ENCODE measurements around the gene SURF6. TPM values are rescaled to one million over a fixed set of nuclear protein-coding genes. Genes with fewer than 3 reads are reported as not detected.
"Not testable (repeated sequence)": the region's sequence is repeated elsewhere in the genome, so short reads cannot be mapped to it uniquely, and the experiment has no call there.

SURF6 gene
- total RNA-seq, 1 donor from 2014 or later: 15.1 TPM

DNA sequence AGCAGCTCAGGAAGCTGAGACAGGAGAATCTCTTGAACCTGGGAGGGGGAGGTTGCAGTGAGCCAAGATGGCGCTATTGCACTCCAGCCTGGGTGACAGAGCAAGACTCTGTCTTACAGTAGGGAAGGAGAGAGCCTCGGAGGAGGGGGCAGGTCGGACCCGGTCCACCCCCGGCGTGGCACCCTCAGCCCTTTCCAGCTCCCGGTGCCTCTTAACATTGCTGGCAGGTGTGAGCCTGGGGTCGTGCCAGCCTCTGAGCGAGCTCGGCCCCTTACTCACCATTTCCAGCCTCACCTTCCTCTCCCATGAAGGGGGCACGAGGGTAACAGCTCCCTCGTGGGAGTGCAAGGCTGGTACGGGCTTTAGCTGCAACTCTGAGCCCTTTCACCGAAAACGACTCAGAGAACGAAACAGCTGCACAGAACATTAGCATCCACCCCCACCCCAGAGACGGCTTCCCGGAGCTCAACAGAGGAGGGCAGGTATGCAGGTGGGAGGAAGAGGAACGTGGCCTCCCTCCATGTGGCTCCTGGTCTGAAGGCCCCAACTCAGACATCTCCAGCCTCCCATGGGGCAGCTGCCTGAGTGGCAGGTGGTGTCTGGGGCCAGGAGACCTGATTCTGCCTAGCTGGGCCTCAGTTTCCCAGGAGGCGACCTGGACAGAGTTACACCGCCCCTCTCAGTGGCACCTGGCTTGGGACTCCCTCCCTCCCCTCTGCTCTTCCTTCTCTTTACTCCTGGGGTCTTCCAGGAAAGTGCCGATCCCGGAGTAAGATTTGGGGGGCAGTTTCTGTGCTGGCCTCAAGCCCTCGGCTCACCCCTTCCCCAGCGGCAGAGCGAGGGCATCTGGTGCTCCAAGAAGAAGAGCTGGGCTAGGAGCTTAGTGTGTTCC lies 32.5 kb downstream of the SURF6 start:
- no peaks in the 10 kb centered on the region for H3K36me3 Mint-ChIP-seq (ENCODE audit: low read depth)
- DNase-seq (ENCODE audit: low spot score): no peak
- peaks cover 15% of the 10 kb centered on the region for H3K27me3 Mint-ChIP-seq (ENCODE audit: low read depth)
- no peak overlapping the region for H3K27ac Mint-ChIP-seq (ENCODE audit: unreplicated experiment)
- H3K4me3 Mint-ChIP-seq (ENCODE audit: unreplicated experiment): no peak overlapping the region
- H3K4me1 Mint-ChIP-seq (ENCODE audit: low read depth): peaks cover 9% of the 10 kb centered on the region
- TF ChIP-seq, protein P1, sequence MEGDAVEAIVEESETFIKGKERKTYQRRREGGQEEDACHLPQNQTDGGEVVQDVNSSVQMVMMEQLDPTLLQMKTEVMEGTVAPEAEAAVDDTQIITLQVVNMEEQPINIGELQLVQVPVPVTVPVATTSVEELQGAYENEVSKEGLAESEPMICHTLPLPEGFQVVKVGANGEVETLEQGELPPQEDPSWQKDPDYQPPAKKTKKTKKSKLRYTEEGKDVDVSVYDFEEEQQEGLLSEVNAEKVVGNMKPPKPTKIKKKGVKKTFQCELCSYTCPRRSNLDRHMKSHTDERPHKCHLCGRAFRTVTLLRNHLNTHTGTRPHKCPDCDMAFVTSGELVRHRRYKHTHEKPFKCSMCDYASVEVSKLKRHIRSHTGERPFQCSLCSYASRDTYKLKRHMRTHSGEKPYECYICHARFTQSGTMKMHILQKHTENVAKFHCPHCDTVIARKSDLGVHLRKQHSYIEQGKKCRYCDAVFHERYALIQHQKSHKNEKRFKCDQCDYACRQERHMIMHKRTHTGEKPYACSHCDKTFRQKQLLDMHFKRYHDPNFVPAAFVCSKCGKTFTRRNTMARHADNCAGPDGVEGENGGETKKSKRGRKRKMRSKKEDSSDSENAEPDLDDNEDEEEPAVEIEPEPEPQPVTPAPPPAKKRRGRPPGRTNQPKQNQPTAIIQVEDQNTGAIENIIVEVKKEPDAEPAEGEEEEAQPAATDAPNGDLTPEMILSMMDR (IDR thresholded peaks at IDR 0.05): no peak
- no peaks in the 10 kb centered on the region for H3K9me3 Mint-ChIP-seq (ENCODE audit: low read depth)

- TF ChIP-seq, protein P1 (IDR thresholded peaks at IDR 0.05): no peak
- no peak overlapping the region for H3K4me3 Mint-ChIP-seq (ENCODE audit: unreplicated experiment)
- H3K27ac Mint-ChIP-seq (ENCODE audit: unreplicated experiment): no peak overlapping the region
- no peaks in the 10 kb centered on the region for H3K9me3 Mint-ChIP-seq (ENCODE audit: low read depth)
- DNase-seq (ENCODE audit: low spot score): no peak
- no peaks in the 10 kb centered on the region for H3K36me3 Mint-ChIP-seq (ENCODE audit: low read depth)
- H3K4me1 Mint-ChIP-seq (ENCODE audit: low read depth): peaks cover 9% of the 10 kb centered on the region
- H3K27me3 Mint-ChIP-seq (ENCODE audit: low read depth): peaks cover 23% of the 10 kb centered on the region
Observed at GRCh38 chr9:133301253-133302230, 34.4 kb downstream of the SURF6 start.

DNA sequence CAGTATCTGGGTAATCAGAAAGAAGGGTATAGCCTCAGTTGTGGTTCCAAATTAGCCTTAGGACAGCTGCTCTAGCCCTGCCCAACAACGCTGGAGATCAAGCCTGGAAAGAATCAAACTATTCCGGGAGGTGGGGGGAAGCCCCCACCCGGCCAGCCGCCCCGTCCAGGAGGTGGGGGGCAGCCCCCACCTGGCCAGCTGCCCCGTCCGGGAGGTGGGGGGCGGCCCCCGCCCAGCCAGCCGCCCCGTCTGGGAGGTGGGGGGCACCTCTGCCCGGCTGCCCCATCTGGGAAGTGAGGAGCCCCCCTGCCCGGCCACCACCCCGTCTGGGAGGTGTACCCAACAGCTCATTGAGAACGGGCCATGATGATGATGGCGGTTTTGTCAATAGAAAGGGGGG lies 36.0 kb downstream of the SURF6 start:
- peaks cover 28% of the 10 kb centered on the region for H3K27me3 Mint-ChIP-seq (ENCODE audit: low read depth)
- H3K4me1 Mint-ChIP-seq (ENCODE audit: low read depth); H3K27ac Mint-ChIP-seq (ENCODE audit: unreplicated experiment); DNase-seq (ENCODE audit: low spot score); H3K36me3 Mint-ChIP-seq (ENCODE audit: low read depth); H3K4me3 Mint-ChIP-seq (ENCODE audit: unreplicated experiment); H3K9me3 Mint-ChIP-seq (ENCODE audit: low read depth): not testable (repeated sequence)

- Mint-ChIP-seq H3K9me3 (ENCODE audit: low read depth) (peaks cover 27% of the 10 kb centered on the region), H3K4me3 (ENCODE audit: unreplicated experiment) (no peak overlapping the region), H3K27me3 (ENCODE audit: low read depth) (peaks cover 48% of the 10 kb centered on the region), H3K4me1 (ENCODE audit: low read depth) (no peaks in the 10 kb centered on the region), H3K36me3 (ENCODE audit: low read depth) (peaks cover 6% of the 10 kb centered on the region), H3K27ac (ENCODE audit: unreplicated experiment) (no peak overlapping the region)
- DNase-seq (ENCODE audit: low spot score): no peak
- TF ChIP-seq, protein P1 (IDR thresholded peaks at IDR 0.05): no peak
Observed at GRCh38 chr9:133294257-133294656, 41.7 kb downstream of the SURF6 start.

GRCh38 chr9:133290751-133291302 lies 45.2 kb downstream of the SURF6 start:
- no peaks in the 10 kb centered on the region for H3K4me1 Mint-ChIP-seq (ENCODE audit: low read depth)
- TF ChIP-seq, protein P1 (IDR thresholded peaks at IDR 0.05): no peak
- no peak overlapping the region for H3K27ac Mint-ChIP-seq (ENCODE audit: unreplicated experiment)
- DNase-seq (ENCODE audit: low spot score): no peak
- peaks cover 6% of the 10 kb centered on the region for H3K36me3 Mint-ChIP-seq (ENCODE audit: low read depth)
- H3K9me3 Mint-ChIP-seq (ENCODE audit: low read depth): peaks cover 29% of the 10 kb centered on the region
- H3K27me3 Mint-ChIP-seq (ENCODE audit: low read depth): peaks cover 38% of the 10 kb centered on the region
- H3K4me3 Mint-ChIP-seq (ENCODE audit: unreplicated experiment): no peak overlapping the region

Measured in chondrocyte (in vitro differentiated cells).